Endothelial cell of umbilical vein (primary cell): ENCODE data around the gene NSUN7. TPM values are rescaled to one million over a fixed set of nuclear protein-coding genes. Genes with fewer than 3 reads are reported as not detected.

Experiments
- BruUV-seq: library from RNA; stranded (reverse); fragments of 400-500 nt; replicated peaks from 2 replicates; lab custom pipeline; 2021; lab: Mats Ljungman, UMichigan
- CTCF ChIA-PET: fragments of 300-600, 350-600 bp; sonication (Branson Sonifier 250); formaldehyde crosslinking; loops from one replicate; lab custom pipeline; 2021; ENCODE audit warnings: antibody characterized with exemption, inconsistent platforms; lab: Charles Lee
- POLR2A ChIA-PET: fragments of 300-600, 350-600 bp; sonication (Branson Sonifier 250); formaldehyde crosslinking; loops from one replicate; lab custom pipeline; 2021; ENCODE audit warnings: antibody characterized with exemption, inconsistent platforms; lab: Charles Lee
- DNase-seq: peaks from one replicate; pipeline ENCODE4 v3.0.0-alpha.2; 2011; ENCODE audit warnings: low read depth, low spot score
- FAIRE-seq: peaks from 2 replicates; lab custom pipeline; 2011; peaks lifted over from hg19 to GRCh38; lab: Jason Lieb, UNC
- H2AFZ ChIP-seq: 2 replicates; pipeline ENCODE4 v1.6.0; 2012; ENCODE audit warnings: low read depth, low read length, control low read depth, inconsistent platforms
- H3K27ac ChIP-seq: 2 replicates; pipeline ENCODE4 v1.5.1; 2011; ENCODE audit warnings: low read depth, mild to moderate bottlenecking, control low read depth, low read length, moderate library complexity; ENCODE audit not compliant: insufficient read depth
- H3K27me3 ChIP-seq, 2 experiments: 2 replicates each; pipeline versions ENCODE4 v1.6.0 to v1.6.1; 2011; ENCODE audit warnings: low read length in 2 of 2, mixed read lengths in 1 of 2; ENCODE audit not compliant: control insufficient read depth in 2 of 2, insufficient read depth in 2 of 2
- H3K36me3 ChIP-seq, 2 experiments: 2 replicates in 1 of 2; 3 replicates in 1 of 2; pipeline ENCODE4 v1.5.1; 2011; ENCODE audit warnings: low read length in 2 of 2, mild to moderate bottlenecking in 1 of 2, moderate library complexity in 1 of 2; ENCODE audit not compliant: control insufficient read depth in 2 of 2, insufficient read depth in 2 of 2; ENCODE audit errors: extremely low read depth in 1 of 2
- H3K4me1 ChIP-seq: 3 replicates; pipeline ENCODE4 v1.5.1; 2011; ENCODE audit warnings: mild to moderate bottlenecking, low read length; ENCODE audit not compliant: control insufficient read depth, insufficient read depth; ENCODE audit errors: extremely low read depth
- H3K4me2 ChIP-seq: 2 replicates; pipeline ENCODE4 v1.6.1; 2011; ENCODE audit warnings: low read length, control low read depth, mixed read lengths; ENCODE audit not compliant: insufficient read depth
- H3K4me3 ChIP-seq, 3 experiments: fragments of 200-600 bp in 1 of 3; sonication (generic), shearing (Covaris generic) in 1 of 3; replicated peaks in 1 of 3; 2 replicates each; pipeline ENCODE4 v1.5.1; 2011 to 2016; ENCODE audit warnings: control low read depth in 3 of 3, low read length in 3 of 3, mild to moderate bottlenecking in 2 of 3, inconsistent platforms in 1 of 3, low read depth in 1 of 3, moderate library complexity in 1 of 3; ENCODE audit not compliant: insufficient read depth in 1 of 3
- H3K79me2 ChIP-seq: 2 replicates; pipeline ENCODE4 v1.6.0; 2012; ENCODE audit warnings: low read length, inconsistent platforms; ENCODE audit not compliant: control insufficient read depth, insufficient read depth
- H3K9ac ChIP-seq: replicated peaks from 2 replicates; pipeline ENCODE3; 2011; ENCODE audit warnings: low read length, control low read depth; ENCODE audit not compliant: insufficient read depth; ENCODE audit errors: extremely low read depth
- H3K9me1 ChIP-seq: replicated peaks from 3 replicates; pipeline ENCODE4 v1.6.0; 2011; ENCODE audit warnings: mild to moderate bottlenecking, low read length; ENCODE audit not compliant: control insufficient read depth, insufficient read depth; ENCODE audit errors: extremely low read depth
- H3K9me3 ChIP-seq: replicated peaks from 2 replicates; pipeline ENCODE4 v1.5.1; 2012; ENCODE audit warnings: low read length, inconsistent platforms; ENCODE audit not compliant: control insufficient read depth, insufficient read depth
- H4K20me1 ChIP-seq: replicated peaks from 2 replicates; pipeline ENCODE3; 2011; ENCODE audit warnings: mild to moderate bottlenecking, low read length; ENCODE audit not compliant: control insufficient read depth, insufficient read depth; ENCODE audit errors: extremely low read depth
- CTCF ChIP-seq, 2 donors: IDR thresholded peaks; 1 replicate in 1 of 2; 2 replicates in 1 of 2; pipeline ENCODE4 v1.5.1; 2011; ENCODE audit warnings: low read length in 2 of 2, mild to moderate bottlenecking in 2 of 2, moderate library complexity in 2 of 2, control low read depth in 1 of 2, inconsistent platforms in 1 of 2, low read depth in 1 of 2; ENCODE audit not compliant: insufficient read depth in 1 of 2; ENCODE audit errors: extremely low read depth in 1 of 2
- EZH2 ChIP-seq: IDR thresholded peaks from 2 replicates; pipeline ENCODE4 v1.6.1; 2012; ENCODE audit warnings: borderline replicate concordance, low read depth, mild to moderate bottlenecking, moderate library complexity, low read length, inconsistent platforms; ENCODE audit not compliant: severe bottlenecking
- FOS ChIP-seq: IDR thresholded peaks from 2 replicates; pipeline ENCODE4 v1.6.1; 2011; ENCODE audit warnings: mild to moderate bottlenecking, low read length, moderate library complexity, borderline replicate concordance; ENCODE audit not compliant: insufficient read depth
- GATA2 ChIP-seq: IDR thresholded peaks from 2 replicates; pipeline ENCODE4 v1.7.0; 2011; ENCODE audit warnings: low read depth, mild to moderate bottlenecking, moderate library complexity, mixed read lengths, low read length; ENCODE audit not compliant: insufficient read length, insufficient read depth
- MAX ChIP-seq: IDR thresholded peaks from 2 replicates; pipeline ENCODE4 v1.6.1; 2011; ENCODE audit not compliant: insufficient read depth, insufficient read length
- MYC ChIP-seq: IDR thresholded peaks from one replicate; pipeline ENCODE4 v1.6.1; 2011; ENCODE audit warnings: mild to moderate bottlenecking, low read depth, low read length
- POLR2A ChIP-seq: IDR thresholded peaks from 2 replicates; pipeline ENCODE4 v1.6.1; 2012; ENCODE audit warnings: low read depth, mild to moderate bottlenecking, control low read depth, low read length
- POLR2AphosphoS5 ChIP-seq: IDR thresholded peaks from 2 replicates; pipeline ENCODE4 v1.6.1; 2012; ENCODE audit warnings: low read depth, mild to moderate bottlenecking, control low read depth, low read length, moderate library complexity; ENCODE audit not compliant: insufficient read depth
- dilution Hi-C: fragments of 300-500 bp; cut with MboI; formaldehyde crosslinking; loops from one replicate; pipeline ENCODE4 v1.15.0; 2019; ENCODE audit warnings: low sequenced_read_pairs; ENCODE audit not compliant: extremely low pct_ligation_motif_present
- intact Hi-C: fragments of 100-400 bp; cut with micrococcal nuclease; formaldehyde crosslinking; loops from one replicate; pipeline ENCODE4 v1.10.0; 2022
- polyA plus RNA-seq, 4 experiments: library from polyadenylated mRNA; depleted of rRNA in 3 of 4; stranded (reverse) in 3 of 4; unstranded in 1 of 4; fragments of >200 nt; gene quantifications; 2 replicates each; pipeline versions ENCODE4 v1.2.1 to v1.2.3, GENCODE V29; 2011 to 2012; ENCODE audit warnings: missing spikeins in 1 of 4
- total RNA-seq: library from RNA; stranded (reverse); gene quantifications from 2 replicates; pipeline ENCODE4 v1.2.3, GENCODE V29; 2021

The NSUN7 gene
- total and polyA plus RNA-seq, 2 donors (not counting 3 experiments of a cell fraction or from before 2014, with no cell fraction given), result 0.03 to 0.20 TPM

GRCh38 chr4:40848940-40849339, 99.2 kb downstream of the NSUN7 start:
- peaks cover 0 to 2% of the 10 kb centered on the region in 2 experiments for H3K36me3 ChIP-seq
- dilution Hi-C loops, result no loop called here
- no peaks in the 10 kb centered on the region for H4K20me1 ChIP-seq
- intact Hi-C loops, result no loop called here
- TF ChIP-seq MAX, result no peak
- TF ChIP-seq CTCF (IDR thresholded peaks at IDR 0.05; ENCODE audit: extremely low read depth in 1 of 2, insufficient read depth in 1 of 2, low read depth in 1 of 2, low read length in 2 of 2), result no peak
- no peak for TF ChIP-seq GATA2
- no peak for TF ChIP-seq EZH2
- TF ChIP-seq MYC, result no peak
- TF ChIP-seq FOS, result no peak
- TF ChIP-seq POLR2AphosphoS5, result no peak
- no peak for TF ChIP-seq POLR2A
- H3K27ac ChIP-seq, result no peak overlapping the region
- H3K9me1 ChIP-seq, result no peaks in the 10 kb centered on the region
- DNase-seq (peak; percentile 58), FAIRE-seq (no peak)
- H3K27me3 ChIP-seq, result no peaks in the 10 kb centered on the region
- no peak overlapping the region for H3K4me2 ChIP-seq
- H3K9ac ChIP-seq, result no peak overlapping the region
- ChIA-PET CTCF (interaction anchor here (1.2 to 1.9 kb wide), 3 partner anchors 9 to 48 kb away, joined by 3 to 25 read pairs (median 6); no protein-coding TSS in a partner anchor), POLR2A (no interaction called here)
- BruUV-seq, result no TSS peak
- no peak overlapping the region for H2AFZ ChIP-seq
- H3K4me1 ChIP-seq, result peaks cover 10% of the 10 kb centered on the region
- peaks cover 2% of the 10 kb centered on the region for H3K79me2 ChIP-seq
- no peak overlapping the region for H3K4me3 ChIP-seq
- H3K9me3 ChIP-seq, result no peaks in the 10 kb centered on the region
